HG03108 (cell line): Measurements from ENCODE around the gene ZNF708.
"Not testable (repeated sequence)": the region's sequence is repeated elsewhere in the genome, so short reads cannot be mapped to it uniquely, and the experiment has no call there.

ENCODE experiments used
- ATAC-seq: cut with Tn5 transposase; IDR thresholded peaks from one replicate; pipeline ENCODE4 v1.9.1; 2021; ENCODE audit warnings: moderate library complexity; ENCODE audit not compliant: unreplicated experiment

The ZNF708 gene

GRCh38 chr19:21328885-21329605, at the start of gene ZNF708:
Gene ZNF708, minus strand, starts transcription at chr19:21329410. Its CDS starts 198 bp downstream, at chr19:21329212.
- peak; percentile 100 for ATAC-seq

- no peak for ATAC-seq
Observed at GRCh38 chr19:21362291-21362690, 33.1 kb upstream of the ZNF708 start.

DNA sequence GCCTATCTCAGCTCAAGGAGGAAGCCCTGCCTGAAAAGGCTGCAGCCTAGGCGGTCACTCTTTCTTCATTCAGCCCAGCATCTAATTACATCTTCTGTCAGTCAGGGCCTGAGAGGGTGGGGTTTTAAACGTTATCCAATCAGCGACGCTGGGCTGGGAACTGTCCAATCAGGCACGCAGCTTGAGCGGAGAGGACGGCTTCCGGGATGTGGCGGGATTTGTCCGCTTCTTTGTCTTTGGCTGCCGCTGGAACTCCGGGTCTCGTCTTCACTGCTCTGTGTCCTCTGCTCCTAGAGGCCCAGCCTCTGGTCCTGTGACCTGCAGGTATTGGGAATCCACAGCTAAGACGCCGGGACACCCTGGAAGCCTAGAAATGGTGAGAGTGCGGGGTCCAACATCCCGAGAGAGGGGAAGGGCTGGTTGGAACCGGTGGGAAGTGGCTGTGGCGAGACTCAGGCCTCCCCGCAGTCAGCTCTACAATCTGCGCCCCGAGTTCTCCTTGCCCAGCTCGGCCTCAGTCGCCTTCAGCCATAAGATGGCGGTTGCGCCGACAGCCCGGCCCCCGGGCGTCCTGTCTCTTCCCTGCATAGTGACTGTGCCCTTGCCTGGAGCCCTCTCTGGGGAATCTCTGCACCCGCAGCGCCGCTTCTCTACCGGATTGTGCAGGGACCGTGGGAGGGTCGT, 29.7 kb upstream of the ZNF708 start, which contains the start of gene ZNF738:
TSS of gene ZNF738 (plus strand) at position 233 of the 684 bp plus-strand sequence. CDS start at position 374, 141 bp downstream.
- ATAC-seq = peak; percentile 97

- no peak for ATAC-seq
Observed at GRCh38 chr19:21352830-21353229, 23.6 kb upstream of the ZNF708 start.

GRCh38 chr19:21344841-21345240, 15.6 kb upstream of the ZNF708 start:
- not testable (repeated sequence) for ATAC-seq

DNA sequence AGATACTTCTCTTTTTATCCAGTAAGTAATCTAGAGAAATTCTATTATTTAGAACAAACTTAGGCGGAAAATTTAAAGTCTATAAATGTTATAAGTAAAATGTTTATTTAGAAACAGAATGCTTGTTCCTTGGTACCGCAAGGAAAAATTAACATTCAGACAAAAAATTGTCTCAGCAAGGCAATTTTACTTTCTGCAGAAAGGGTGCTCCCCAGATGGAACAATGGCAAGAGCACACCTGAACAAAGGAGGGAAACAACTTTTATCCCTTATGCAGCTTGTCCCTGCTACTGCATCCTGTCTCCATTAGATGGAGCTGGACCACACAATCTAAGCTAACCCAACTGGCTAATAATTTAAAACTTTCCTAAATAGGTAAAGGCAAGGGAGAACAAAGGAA, 6.5 kb upstream of the ZNF708 start:
- no peak for ATAC-seq

- no peak for ATAC-seq
Observed at GRCh38 chr19:21328406-21328805, 804 bp downstream of the ZNF708 start.

DNA sequence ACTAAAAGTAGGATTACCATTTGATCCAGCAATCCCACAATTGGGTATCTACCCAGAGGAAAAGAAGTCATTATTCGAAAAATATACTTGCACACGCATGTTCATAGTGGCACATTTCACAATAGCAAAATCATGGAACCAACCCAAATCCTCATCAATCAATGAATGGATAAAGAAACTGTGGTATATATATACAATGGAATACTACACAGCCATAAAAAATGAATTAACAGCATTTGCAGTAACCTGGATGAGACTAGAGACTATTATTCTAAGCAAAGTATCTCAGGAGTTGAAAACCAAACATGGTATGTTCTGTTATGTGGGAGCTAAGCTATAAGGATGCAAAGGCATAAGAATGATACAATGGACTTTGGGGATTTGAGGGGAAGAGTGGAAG, 3.0 kb downstream of the ZNF708 start:
- no peak for ATAC-seq

GRCh38 chr19:21323000-21323399, 6.2 kb downstream of the ZNF708 start:
- no peak for ATAC-seq

- ATAC-seq = no peak
Observed at GRCh38 chr19:21322528-21322927, 6.7 kb downstream of the ZNF708 start.

DNA sequence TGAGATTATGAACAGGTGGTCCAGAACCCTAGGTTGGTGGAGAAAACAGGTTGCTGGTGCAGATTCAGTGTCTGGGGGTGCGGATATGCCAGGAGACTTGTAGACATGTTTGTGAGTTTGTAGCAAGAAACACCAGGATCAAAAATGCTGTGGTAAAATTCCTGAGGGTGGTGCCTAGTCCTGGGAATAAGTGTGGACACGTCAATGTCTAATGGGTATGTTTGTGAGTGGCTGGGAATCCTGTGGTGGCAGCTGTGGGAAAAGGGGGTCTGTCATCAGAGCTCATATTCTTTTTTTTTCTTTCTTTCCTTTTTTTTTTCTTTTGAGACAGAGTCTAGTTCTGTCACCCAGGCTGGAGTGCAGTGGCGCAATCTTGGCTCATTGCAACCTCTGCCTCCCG, 7.2 kb downstream of the ZNF708 start:
- ATAC-seq = no peak

DNA sequence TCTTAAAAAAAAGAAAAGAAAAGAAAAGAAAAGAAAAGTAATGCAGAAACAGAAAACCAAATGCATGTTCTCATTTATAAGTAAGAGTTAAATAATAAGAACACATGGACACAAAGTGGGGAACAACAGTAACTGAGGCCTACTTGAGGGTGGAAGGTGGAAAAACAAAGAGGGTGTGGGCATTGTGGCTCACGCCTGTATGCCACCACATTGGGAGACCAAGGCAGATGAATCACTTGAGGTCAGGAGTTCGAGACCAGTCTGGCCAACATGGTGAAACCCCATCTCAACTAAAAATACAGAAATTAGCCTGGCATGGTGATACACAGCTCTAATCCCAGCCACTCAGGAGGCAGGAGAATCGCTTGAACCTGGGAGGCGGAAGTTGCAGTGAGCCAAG, 8.1 kb downstream of the ZNF708 start:
- ATAC-seq = no peak

DNA sequence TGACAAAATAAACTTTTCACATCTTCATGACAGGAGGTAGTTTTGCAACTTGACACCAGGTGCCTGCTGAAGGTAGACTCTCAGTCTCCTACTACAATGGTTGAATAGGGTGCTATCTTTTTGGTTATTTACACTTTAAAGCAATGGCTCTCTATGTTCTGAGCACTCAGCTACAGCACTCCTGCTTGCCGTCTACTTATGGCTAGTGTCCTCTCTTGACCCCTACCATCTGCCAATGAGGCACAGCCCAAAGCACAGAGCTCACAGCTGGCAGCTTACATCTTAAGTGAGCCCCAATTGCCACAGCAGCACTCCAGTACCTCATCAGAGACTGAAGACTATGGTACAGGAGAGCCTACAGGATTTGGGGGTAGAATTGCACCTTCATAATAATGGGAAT, 11.4 kb downstream of the ZNF708 start:
- no peak for ATAC-seq

DNA sequence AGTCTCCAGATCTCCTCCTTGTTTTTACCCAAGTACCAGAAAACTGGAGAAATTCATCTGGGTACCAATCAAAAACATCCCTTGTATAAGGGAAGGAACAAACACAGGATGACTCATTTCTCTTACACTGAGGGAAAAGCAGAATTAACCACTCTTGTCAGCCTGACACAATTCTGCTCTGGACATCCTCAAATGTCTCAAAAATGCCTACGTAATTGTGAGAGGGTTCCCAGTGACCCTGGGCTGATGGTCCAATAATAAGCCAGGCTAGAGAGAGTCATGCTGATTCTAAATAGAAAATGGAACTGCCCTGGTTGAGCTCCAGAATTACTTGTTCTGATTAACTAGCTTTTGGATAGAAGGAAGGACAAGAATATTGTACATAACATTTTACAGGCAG, 14.5 kb downstream of the ZNF708 start:
- no peak for ATAC-seq

DNA sequence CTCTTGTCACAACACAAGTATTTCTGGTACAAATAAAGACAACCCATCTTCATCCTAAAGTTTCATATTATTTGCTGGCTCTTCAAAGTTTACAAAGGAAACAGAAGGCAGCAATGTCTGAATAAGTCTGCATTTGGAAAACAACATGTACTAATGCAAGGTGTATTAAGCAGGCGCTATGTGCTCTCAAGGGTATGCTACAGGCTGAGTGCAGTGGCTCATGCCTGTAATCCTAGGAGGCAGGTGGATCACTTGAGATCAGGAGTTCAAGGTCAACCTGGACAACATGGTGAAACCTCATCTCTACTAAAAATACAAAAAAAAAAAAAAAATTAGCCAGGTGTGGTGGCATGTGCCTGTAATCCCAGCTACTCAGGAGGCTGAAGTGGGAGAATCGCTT, 16.4 kb downstream of the ZNF708 start:
- not testable (repeated sequence) for ATAC-seq

DNA sequence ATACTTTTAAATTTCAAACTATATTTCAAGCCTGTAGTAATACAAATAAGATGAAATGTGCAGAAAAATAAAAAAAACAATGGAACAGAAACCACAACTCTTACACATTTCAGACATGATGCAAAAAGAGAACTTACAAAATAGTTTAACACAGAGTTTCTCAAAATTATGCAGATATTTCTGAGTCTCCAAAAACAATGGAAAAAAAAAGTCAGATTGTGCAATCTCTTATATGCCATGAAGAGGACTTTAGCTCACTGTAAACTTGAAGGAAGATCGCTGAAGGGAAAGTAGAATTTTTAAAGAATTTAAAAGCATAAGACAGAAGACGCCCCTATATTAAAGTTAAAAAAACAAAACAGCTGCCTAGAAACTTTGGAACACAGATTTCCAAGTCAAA, 20.4 kb downstream of the ZNF708 start:
- ATAC-seq = no peak

- not testable (repeated sequence) for ATAC-seq
Observed at GRCh38 chr19:21306881-21307479, 22.2 kb downstream of the ZNF708 start.

DNA sequence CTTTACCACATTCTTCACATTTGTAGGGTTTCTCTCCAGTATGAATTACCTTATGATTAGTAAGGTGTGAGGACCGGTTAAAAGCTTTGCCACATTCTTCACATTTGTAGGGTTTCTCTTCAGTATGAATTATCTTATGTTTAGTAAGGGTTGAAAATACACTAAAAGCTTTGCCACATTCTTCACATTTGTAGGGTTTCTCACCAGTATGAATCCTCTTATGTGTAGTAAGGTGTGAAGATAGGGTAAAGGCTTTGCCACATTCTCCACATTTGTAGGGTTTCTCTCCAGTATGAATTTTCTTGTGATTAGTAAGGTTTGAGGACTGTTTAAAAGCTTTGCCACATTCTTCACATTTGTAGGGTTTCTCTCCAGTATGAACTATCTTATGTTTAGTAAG, 35.4 kb downstream of the ZNF708 start:
- not testable (repeated sequence) for ATAC-seq

DNA sequence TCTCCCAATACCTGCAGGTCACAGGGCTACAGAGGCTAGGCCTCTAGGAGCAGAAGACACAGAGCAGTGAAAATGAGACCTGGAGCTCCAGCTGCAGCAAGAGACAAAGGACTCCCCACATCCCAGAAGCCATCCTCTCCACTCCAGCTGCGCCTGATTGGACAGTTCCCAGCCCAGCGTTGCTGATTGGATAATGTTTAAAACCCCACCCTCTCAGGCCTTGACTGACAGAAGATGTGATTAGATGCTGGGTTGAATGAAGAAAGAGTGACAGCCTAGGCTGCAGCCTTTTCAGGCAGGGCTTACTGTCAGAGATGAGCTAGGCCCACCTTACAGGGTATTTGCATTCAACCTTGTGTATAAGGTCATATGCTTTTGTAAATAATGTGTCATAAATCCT, 59.4 kb downstream of the ZNF708 start:
- no peak for ATAC-seq

DNA sequence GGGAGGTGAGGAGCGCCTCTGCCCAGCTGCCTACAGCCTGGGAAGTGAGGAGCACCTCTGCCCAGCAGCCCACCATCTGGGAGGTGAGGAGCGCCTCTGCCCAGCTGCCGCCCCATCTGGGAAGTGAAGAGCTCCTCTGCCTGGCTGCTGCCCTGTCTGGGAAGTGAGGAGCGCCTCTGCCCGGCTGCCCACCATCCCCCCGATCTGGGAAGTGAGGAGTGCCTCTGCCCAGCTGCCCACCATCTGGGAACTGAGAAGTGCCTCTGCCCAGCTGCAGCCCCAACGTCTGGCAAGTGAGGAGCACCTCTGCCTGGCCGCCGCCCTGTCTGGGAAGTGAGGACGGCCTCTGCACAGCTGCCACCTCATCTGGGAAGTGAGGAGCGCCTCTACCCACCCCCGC, 64.3 kb downstream of the ZNF708 start:
- ATAC-seq = no peak

DNA sequence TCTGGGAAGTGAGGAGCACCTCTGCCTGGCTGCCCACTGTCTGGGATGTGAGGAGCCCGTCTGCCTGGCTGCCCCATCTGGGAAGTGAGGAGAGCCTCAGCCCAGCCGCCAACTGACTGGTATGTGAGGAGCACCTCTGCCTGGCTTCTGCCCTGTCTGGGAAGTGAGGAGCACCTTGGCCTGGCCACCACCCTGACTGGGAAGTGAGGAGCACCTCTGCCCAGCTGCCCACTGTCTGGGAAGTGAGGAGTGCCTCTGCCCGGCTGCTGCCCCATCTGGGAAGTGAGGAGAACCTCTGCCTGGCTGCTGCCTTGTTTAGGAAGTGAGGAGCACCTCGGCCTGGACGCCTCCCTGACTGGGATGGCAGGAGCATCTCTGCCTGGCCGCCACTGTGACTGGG, 64.8 kb downstream of the ZNF708 start:
- ATAC-seq = no peak

- ATAC-seq = not testable (repeated sequence)
Observed at GRCh38 chr19:21260848-21261381, 68.3 kb downstream of the ZNF708 start.
